Stimulated activated CD8-positive, alpha-beta memory T cell treated with anti-CD3 and anti-CD28 coated beads, Interleukin-7, amount 100 ng/mL, for 24 hours (primary cell): ENCODE results near the gene HEBP2.

Experiments
- DNase-seq: peaks from one replicate; pipeline ENCODE4 v3.0.0-alpha.2; 2020; ENCODE audit warnings: low read depth

Gene HEBP2

DNA sequence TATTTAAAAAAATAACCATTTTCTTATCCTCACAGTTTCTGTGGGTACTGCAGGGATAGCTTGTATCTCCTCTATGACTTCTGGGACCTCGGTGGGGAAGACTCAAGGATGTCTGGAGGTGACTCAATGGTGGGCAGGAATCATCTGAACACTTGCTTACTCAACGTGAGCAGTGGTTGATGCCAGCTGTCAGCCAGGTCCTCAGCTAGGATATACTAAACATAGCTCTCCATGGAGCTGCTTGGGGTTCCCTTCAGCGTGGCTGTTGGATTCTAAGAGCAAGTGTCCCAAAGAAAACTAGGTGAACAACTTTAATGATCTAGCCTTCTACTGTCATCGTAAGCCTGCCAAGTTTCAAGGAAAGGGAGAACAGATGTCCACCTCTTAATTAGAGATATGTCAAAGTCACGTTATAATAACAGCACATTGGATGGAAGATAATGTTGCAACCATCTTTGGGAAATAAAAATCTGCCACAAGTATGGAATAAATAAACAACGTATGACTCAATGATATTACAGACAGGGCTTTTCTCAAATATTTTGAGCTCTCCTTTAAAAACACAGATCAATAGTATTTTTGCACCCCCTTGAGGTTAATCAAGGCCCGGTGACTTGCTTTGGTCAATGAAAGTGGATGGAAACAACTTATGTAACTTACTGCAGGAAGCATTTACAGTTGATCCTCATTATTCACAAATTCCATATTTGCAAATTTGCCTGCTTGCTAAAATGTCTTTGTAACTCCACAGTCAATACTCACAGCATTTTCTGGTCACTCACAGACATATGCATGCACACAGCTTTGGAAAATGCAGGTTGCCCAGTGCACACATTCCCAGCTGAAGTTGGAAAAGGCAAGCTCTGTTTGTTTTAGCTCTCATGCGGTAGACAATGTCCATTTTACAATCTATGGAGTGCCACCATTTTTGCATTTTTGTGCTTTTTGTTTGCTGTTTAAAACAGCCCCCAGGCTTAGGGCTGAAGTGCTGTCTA is 6.6 kb upstream of the HEBP2 start:
- DNase-seq = no peak

DNA sequence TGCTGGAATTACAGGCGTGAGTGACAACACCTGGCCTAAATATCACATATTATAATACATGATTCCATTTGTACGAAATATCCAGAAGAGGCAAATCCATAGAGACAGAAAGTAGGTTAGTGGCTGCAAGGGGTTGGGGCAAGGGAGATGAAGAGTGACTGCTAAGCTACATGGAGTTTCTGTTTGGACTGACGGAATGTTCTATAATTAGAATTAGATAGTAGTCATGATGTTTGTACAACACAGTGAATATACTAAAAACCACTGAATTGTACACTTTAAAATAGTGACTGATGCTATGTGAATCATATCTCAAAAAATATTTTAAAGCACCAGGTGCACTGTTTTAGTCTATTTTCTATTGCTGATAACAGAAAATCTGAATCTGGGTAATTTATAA is 3.7 kb upstream of the HEBP2 start:
- DNase-seq = no peak

DNA sequence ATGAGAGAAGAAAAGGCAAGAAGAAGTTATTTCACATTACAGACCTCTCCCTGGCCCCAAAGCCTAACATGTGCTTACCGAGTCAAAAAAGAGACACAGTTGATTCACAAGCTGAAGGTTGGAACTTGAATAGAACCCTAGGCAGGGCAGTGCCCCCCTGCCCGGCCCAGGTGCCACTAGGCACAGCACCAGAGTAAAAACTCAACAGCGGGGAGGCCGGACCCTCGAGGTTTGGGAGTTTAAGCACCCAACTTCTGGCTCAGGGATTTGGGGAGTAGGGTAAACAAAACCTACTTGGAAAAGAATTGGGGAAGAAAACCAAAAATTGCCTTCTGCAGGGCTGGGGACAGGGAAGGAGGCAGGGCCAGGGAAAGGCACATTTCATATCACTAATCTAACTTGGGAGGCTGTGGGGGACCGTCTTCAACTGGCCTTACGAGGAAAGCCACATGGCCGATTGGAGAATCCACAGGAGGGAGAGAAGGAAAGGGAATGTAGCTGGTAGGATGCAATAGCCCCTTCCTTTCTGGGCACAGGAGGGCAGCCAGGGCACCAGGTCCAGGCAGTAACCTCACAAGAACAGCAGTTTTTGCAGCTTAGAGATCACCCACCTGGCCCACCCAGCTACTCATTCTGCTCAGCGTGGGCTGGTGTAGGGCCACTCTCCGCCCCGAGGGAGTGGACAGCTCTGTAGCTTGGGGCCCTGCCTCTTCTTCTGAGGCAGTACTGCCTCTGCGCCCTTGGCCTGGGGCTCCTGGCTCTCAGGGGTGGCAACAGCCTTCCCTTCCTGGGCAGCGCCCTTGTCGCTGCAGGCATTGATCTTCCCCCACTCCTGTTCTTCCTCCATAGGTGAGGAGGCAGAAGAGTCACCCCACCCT is 1.8 kb upstream of the HEBP2 start:
- no peak for DNase-seq

DNA sequence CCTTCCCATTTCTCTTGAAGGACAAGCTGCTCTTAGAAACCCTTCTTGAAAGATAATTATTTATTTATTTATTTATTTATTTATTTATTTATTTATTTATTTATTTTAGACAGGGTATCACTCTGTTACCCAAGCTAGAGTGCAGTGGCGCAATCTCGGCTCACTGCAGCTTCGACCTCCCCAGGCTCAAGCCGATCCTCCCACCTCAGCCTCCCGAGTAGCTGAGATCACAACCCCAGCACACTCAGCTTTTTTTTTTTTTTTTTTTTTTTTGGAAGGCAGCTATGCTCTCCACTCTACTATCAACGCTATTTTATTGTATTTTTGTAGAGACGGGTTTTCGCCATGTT is 1.2 kb upstream of the HEBP2 start:
- DNase-seq = no peak

DNA sequence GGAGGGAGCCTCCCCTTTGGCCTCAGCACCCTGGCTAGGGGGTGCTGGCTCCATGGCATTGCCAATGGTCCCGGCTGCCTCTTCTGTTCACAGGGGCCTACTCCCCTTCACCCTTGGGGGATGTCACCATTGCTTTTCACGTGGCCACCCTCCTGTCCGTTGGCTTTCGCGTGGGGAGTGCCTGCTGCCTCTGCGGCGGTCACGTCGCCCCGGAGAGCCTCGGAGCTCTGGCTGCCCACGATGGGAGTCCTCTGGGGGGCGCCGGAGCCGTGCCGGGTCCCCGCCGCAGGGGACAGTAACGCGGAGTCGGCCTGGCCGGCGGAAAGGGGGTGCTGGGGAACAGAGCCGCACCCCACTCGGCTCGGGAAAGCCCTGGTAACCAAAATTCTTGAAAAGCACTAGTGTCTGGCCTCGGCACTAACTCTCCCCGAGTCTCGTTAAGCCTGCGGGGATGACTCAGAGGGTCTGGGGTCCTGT is 661 bp upstream of the HEBP2 start:
- DNase-seq = no peak

DNA sequence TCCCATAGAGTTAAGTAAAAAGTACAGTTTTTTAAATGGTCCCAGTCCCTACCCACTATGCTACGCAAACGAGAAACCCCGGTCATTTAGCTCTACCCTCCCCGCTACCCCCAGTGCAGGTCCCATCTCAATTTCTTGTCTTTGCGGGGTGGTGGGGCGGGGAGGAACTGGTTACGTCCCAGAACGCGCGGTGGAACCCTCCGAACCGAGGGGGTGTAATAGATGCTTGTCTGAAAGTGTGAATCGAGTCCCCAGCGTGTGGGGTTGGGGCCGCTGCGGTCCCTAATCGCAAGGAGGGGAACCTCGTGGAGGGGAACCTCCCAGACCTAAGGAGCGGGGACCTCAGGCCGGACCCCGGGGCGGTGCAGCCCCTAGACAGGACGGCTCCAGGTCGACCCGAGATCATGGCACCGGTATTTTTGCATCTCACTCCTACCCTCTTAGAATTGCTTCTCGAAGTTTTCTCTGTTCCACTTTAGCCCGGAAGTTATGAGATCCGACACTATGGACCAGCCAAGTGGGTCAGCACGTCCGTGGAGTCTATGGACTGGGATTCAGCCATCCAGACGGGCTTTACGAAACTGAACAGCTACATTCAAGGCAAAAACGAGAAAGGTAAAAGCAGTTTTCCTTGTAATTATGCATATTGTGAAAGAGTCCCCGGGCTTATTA is 779 bp downstream of the HEBP2 start:
- DNase-seq = no peak

DNA sequence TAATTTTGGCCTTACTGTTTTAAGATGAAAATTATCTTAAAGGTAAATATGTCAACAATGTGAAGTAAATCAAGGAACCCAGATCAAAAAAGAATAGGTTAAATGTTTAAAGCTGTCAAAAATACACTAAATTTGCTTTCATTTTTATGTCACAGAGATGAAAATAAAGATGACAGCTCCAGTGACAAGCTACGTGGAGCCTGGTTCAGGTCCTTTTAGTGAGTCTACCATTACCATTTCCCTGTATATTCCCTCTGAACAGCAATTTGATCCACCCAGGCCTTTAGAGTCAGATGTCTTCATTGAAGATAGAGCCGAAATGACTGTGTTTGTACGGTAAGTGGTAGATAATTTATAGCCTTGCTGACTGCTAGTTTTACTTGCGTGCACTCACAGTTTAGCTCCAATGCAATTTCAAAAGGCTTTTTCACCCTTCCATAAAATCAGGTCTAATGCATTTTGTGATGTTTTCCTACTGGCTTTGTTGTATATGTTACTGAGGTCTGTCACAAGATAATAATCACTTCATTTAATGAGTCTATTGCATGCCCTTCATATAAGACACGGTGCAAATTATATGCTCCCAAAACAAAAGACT is 1.9 kb downstream of the HEBP2 start:
- no peak for DNase-seq

DNA sequence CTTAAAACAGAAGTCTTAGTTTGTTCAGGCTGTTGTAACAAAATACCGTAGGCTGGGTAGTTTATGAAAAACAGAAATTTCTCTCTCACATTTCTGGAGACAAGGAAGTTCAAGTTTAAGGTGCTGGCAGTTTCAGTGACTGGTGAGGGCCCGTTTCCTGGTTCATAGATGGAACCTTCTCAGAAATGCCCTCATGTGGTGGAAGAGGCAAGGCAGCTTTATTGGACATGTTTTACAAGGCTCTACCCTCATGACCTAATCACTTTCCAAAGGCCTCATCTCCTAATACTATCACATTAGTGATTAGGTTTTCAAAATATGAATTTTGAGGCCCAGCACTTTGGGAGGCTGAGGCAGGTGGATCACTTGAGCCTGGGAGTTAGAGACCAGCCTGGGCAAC is 2.4 kb downstream of the HEBP2 start:
- no peak for DNase-seq

DNA sequence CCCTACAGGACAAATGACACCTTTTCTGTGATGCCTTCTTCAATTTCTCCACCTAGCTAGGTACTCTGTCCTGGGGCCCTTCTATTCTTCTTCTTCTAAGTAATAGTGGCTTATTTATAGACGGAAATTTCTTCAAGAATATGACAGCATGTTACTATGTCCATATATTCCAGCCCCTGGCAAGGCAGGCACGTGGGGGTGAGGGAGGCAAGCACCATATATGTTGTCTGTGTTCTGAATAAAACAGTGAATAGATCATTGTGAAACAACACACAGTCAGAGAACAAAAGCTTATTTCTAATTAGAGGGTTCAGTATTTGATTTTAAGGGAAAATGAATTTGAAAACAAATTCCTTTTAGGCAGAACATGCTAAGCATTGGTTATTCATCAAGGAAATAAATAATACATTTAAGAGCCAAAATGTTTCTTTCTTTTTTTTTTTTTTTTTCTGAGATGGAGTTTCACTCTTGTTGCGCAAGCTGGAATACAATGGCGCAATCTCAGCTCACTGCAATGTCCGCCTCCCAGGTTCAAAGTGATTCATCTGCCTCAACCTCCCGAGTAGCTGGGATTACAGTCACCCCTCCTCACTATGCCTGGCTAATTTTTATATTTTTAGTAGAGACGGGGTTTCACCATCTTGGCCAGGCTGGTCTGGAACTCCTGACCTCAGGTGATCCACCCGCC is 6.2 kb downstream of the HEBP2 start:
- DNase-seq = no peak

DNA sequence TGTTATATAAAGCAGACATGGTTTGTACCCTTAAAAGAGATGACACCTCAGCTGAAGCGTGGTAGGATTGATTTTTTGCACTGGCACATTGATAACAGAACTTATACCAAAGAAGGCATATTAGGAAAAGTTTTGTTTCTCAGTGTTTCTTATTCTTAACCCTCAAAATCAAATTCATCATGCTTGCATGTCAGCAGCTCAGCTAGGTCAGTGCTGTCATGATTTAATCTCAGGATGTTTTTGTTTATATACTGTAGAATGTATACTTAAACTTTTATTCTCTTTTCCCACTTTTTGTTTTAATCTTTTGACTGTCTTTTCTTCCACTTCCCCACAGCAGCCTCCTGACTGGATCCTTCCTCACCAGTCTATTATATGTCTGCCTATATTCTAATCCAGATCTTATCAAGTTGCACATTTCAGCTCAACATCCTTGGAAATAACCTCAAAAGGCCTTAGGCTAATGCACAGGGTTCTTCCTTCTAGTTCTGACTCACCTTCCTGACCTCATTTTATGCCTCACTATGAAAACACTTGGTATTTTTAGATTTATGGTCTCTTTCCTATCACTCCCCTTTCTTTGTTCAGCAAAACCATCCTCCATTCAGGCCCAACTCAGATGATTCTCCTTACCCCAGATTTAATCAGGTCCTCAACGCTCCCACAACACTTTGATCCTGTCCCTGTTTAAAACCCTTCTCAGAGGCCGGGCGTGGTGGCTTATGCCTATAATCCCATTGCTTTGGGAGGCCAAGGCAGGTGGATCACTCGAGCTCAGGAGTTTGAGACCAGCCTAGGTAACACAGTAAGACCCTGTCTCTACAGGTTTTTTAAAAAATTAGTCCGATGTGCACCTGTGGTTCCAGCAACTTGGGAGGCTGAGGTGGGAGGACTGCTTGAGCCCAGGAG is 7.2 kb downstream of the HEBP2 start:
- no peak for DNase-seq

DNA sequence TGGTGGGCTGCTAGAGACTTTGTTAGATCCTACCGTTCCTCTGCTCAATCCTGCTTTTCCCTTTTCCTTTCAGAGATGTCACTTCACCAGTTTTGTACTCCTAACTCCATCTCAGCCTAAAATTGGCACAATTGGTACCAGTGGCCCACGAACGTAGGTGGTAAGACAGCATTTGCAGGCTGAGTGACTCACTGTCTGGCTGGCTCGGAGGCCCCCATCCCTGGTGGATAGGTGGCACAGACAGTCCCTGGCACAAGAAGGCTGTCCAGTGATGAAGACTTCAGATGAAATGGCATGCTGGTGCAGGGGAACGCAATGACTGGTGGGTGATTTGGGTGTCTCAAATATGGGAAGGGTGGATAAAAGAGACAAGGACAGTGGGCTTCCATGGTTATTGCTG is 11.1 kb downstream of the HEBP2 start:
- DNase-seq = no peak

DNA sequence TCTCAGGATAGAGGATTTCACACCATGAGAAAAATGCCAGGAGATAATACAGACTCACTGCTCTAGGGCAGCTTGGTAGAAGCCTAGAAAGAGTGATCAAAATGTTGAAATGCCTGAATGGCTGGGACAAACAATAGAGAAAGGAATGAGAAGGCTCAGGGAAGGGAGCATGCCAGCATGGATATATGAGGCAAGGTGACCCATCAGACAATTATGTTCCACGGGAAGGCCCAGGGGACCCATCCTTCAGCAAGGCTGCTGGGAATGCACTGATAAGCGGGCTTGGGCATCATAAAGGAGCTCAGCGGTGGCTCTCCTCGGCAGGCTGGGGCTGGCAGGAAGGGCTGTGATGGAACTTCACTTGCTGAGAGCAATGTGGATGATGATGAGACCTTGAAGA is 12.2 kb downstream of the HEBP2 start:
- DNase-seq = no peak

DNA sequence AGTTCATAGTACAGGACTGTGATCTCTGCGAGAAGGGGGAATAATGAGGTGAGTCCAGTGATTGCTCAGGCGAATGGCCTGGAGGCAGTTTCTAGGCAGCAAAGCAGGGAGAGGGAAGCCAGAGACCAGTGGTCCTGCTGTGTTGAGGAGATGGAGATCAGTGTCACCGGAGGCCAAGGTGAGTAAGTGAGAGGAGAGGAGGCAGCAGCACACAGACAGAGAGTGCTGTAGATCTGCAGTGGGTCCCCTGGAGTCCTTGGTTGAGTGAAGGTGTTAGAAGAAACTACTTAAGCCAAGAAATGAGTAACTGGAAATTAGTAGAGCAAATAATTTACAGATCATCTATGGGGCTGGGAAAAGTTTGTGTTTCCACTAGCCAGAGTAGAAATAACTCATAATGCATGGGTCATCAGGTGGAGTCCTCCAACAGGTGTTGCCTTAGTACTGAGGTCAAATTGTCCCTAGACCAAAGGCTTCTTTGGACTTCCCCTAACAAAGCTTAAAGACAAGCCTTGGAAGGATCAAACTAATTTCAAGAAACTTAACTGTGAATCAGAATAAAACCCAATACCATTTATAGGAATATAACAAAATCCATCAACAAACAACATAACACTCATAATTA is 13.6 kb downstream of the HEBP2 start:
- DNase-seq = no peak

DNA sequence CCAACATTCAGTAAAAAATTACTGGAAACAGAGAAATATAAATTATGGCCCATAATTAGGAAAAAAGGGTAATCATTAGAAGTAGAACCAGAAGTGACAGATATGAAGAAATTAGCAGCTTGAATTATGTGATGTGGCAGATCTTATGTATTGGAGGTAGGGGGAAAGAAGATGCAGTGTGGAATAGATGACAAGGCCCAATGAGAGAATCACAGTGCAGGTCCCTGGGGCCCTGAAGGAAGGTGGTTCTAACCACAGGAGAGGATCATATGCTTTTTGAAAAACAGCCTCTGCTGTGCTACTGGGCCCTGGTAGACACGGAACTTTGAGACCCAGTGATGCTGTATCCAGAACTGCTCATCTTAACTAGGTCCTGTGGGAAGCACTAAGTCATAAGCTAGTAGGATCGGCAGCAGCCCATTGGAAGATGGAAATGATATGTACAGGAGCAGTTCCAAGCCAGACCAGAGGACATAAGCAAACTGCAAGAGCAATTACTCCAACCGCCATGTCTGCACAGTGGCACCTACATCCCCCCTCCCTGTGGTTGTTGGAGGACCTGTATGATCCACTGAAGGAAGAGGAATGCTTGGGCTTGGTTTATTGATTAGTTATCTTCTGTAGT is 14.2 kb downstream of the HEBP2 start:
- no peak for DNase-seq

DNA sequence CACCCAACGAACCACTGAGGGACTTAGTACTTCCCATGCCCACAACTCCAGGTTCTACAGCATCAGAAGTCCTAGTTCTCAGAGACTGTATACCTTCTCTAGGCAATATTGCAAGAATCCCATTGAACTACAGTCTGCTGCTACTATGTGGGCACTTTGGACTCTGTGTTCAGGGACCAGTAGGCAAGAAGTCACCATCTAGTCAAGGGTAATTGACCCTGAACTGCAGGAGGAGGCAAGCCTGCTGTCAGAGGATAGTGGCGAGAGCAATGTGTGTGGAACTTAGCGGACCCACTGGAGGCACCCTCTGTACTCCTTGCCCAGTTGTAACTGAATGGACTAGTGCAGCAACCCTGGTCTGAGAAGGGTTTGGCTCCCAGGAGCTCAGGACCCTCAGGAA is 15.7 kb downstream of the HEBP2 start:
- DNase-seq = no peak

DNA sequence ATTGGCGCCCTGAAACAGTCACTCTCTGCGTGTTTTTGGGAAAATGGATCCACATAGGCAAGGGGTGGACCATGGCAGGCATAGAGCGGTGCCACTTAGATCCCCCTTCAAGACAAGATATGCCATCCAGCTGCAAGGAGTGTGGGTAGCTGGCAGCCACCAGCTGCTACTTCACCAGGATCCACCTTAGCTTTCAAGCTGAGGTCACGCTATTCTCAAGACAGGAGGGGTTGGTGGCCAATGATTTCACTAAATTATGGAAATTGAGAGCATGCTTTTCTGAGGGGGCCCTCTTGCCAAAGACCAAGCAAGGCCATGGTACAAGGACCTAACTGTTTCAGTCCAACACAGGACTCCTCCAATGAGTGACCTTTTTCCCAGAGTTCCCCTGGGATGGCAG is 16.3 kb downstream of the HEBP2 start:
- no peak for DNase-seq

DNA sequence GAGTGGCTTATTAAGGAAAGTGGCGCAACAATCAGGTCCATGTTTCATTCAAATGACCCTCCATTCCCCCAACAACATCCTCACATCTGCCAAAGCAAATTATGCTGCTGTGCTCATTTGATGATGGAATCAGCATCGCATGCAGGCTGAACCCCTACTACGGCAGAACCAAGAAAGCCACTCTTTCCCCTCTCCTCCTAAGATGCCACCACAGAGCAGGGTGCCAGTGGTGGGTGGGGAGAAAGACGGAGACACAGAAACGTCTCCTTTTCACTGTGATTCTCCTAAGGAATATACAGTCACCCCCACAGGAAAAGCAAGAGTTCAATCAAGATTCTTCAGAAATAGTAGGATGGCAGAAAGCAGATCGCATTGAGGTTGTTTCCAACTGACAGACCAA is 17.1 kb downstream of the HEBP2 start:
- DNase-seq = no peak

DNA sequence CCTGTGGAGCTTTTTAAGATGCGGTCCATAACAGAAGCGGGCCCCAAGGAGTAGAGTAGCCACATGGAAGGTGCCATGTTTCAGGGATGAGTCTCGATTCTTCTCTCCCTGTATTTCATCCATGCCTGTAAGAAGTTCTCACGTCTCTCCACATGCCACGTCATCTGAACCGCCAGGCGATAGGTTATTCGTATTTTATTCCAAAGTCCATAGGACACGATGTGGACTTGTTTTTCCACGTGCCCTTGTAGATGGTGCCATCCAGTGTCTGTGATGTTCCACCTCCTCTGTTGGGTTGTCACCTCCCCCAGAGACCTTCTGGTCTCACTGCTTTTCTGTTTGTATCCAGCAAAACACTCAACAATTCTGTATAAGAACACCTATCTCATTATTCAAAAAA is 17.6 kb downstream of the HEBP2 start:
- no peak for DNase-seq

DNA sequence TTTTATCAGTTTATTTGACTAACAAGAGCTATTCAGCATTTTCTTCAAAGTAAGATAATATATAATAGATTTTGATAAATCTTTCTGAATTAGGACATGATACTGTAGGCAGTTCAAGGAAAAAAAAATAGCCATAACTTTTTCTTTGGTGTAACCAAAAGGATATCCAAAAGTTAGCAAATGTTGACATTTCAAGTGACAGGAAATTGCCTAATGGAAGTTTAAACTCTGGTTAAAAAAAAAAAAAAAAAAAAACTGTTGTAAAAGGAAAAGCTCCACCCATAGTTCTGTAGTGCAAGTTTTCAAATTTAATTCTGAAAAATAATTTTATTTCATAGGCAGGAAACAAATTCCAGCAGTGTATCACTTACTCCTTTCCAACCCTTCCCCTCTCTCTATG is 18.8 kb downstream of the HEBP2 start:
- no peak for DNase-seq
